HCT116 (cell line): ENCODE results near the gene PDE1A.

Experiments used
- CEBPB ChIP-seq: IDR thresholded peaks from 2 replicates; pipeline ENCODE4 v1.6.1; 2012; ENCODE audit warnings: low read depth
- CTCF ChIP-seq, 3 experiments: fragments of 200-600 bp in 1 of 3; sonication (generic) in 1 of 3; IDR thresholded peaks in 2 of 3; conservative IDR thresholded peaks in 1 of 3; 2 replicates each; pipeline ENCODE4 v1.5.1; 2012 to 2017; ENCODE audit warnings: low read depth in 2 of 3, low read length in 2 of 3, antibody characterized with exemption in 1 of 3, borderline replicate concordance in 1 of 3, control low read depth in 1 of 3, mild to moderate bottlenecking in 1 of 3, mixed read lengths in 1 of 3, mixed run types in 1 of 3, moderate library complexity in 1 of 3; ENCODE audit not compliant: insufficient read depth in 1 of 3
- EGR1 ChIP-seq: IDR thresholded peaks from 2 replicates; pipeline ENCODE4 v1.6.1; 2012; ENCODE audit warnings: low read depth
- EZH2 ChIP-seq: fragments of 200-600 bp; sonication (generic); IDR thresholded peaks from 2 replicates; pipeline ENCODE4 v1.6.1; 2017; ENCODE audit warnings: antibody characterized with exemption, mixed run types
- EZH2phosphoT487 ChIP-seq: fragments of 200-600 bp; IDR thresholded peaks from 2 replicates; pipeline ENCODE4 v1.6.1; 2018; ENCODE audit warnings: antibody characterized with exemption, borderline replicate concordance
- MAX ChIP-seq: IDR thresholded peaks from 2 replicates; pipeline ENCODE4 v1.6.1; 2012
- POLR2A ChIP-seq: IDR thresholded peaks from 2 replicates; pipeline ENCODE4 v1.7.0; 2011; ENCODE audit warnings: borderline replicate concordance; ENCODE audit not compliant: insufficient read depth, insufficient read length; ENCODE audit errors: extremely low read depth
- POLR2AphosphoS5 ChIP-seq: IDR thresholded peaks from 2 replicates; pipeline ENCODE4 v1.6.1; 2011; ENCODE audit warnings: mild to moderate bottlenecking, low read depth, low read length, moderate library complexity
- REST ChIP-seq: IDR thresholded peaks from 2 replicates; pipeline ENCODE4 v1.6.1; 2012; ENCODE audit warnings: low read depth
- TCF7L2 ChIP-seq: IDR thresholded peaks from 2 replicates; pipeline ENCODE4 v1.7.0; 2011; ENCODE audit warnings: borderline replicate concordance, inconsistent platforms; ENCODE audit not compliant: insufficient read depth, insufficient read length; ENCODE audit errors: extremely low read depth
- ZBTB33 ChIP-seq: IDR thresholded peaks from 2 replicates; pipeline ENCODE4 v1.6.1; 2011; ENCODE audit warnings: mild to moderate bottlenecking, low read length, moderate library complexity; ENCODE audit not compliant: insufficient replicate concordance; ENCODE audit errors: extremely low read depth

GRCh38 chr2:182265718-182266117, 161.1 kb downstream of the PDE1A start:
- TF ChIP-seq CTCF (IDR thresholded peaks at IDR 0.05 in 2 of 3, conservative IDR thresholded peaks at IDR 0.05 in 1 of 3; ENCODE audit: borderline replicate concordance in 1 of 3, insufficient read depth in 1 of 3, low read depth in 2 of 3, low read length in 2 of 3) (no peak), POLR2A (no peak), EGR1 (no peak), EZH2 (no peak), MAX (no peak), EZH2phosphoT487 (no peak), CEBPB (no peak), ZBTB33 (no peak), POLR2AphosphoS5 (no peak), REST (no peak), TCF7L2 (no peak)
